H9 (cell line): ENCODE data around the gene ATG7. TPM values are rescaled to one million over a fixed set of nuclear protein-coding genes. Genes with fewer than 3 reads are reported as not detected.

Experiments used
- DNase-seq: peaks from one replicate; pipeline ENCODE4 v3.0.0-alpha.2; 2017
- H2AFZ ChIP-seq: one replicate; pipeline ENCODE4 v1.6.1; 2013; ENCODE audit warnings: mild to moderate bottlenecking, low read length, control low read depth, moderate library complexity
- H2AK5ac ChIP-seq: 2 replicates; pipeline ENCODE4 v1.6.1; 2013; ENCODE audit warnings: low read length, control low read depth, mixed read lengths; ENCODE audit not compliant: insufficient read length
- H2BK120ac ChIP-seq: one replicate; pipeline ENCODE4 v1.6.1; 2013; ENCODE audit warnings: low read depth, mild to moderate bottlenecking, low read length, control low read depth, inconsistent platforms; ENCODE audit not compliant: poor library complexity, severe bottlenecking
- H2BK12ac ChIP-seq: 2 replicates; pipeline ENCODE4 v1.6.1; 2013; ENCODE audit warnings: low read length, control low read depth, mixed read lengths, low read depth; ENCODE audit not compliant: insufficient read length
- H2BK15ac ChIP-seq: 2 replicates; pipeline ENCODE4 v1.6.1; 2013; ENCODE audit warnings: low read depth, low read length, control low read depth
- H2BK20ac ChIP-seq: one replicate; pipeline ENCODE4 v1.6.1; 2013; ENCODE audit warnings: low read depth, mild to moderate bottlenecking, low read length, control low read depth, inconsistent platforms; ENCODE audit not compliant: poor library complexity, severe bottlenecking
- H2BK5ac ChIP-seq: 2 replicates; pipeline ENCODE4 v1.6.1; 2013; ENCODE audit warnings: low read length, control low read depth, mixed read lengths; ENCODE audit not compliant: insufficient read length
- H3K14ac ChIP-seq: 2 replicates; pipeline ENCODE4 v1.6.1; 2013; ENCODE audit warnings: low read length, control low read depth; ENCODE audit not compliant: insufficient read depth
- H3K18ac ChIP-seq: 2 replicates; pipeline ENCODE4 v1.6.1; 2013; ENCODE audit warnings: low read depth, mild to moderate bottlenecking, mixed read lengths, low read length, control low read depth; ENCODE audit not compliant: insufficient read length
- H3K23ac ChIP-seq: 2 replicates; pipeline ENCODE4 v1.6.1; 2013; ENCODE audit warnings: low read length, control low read depth, mixed read lengths, low read depth; ENCODE audit not compliant: insufficient read length
- H3K23me2 ChIP-seq: 2 replicates; pipeline ENCODE4 v1.6.1; 2013; ENCODE audit warnings: low read depth, mild to moderate bottlenecking, mixed read lengths, low read length, control low read depth; ENCODE audit not compliant: insufficient read length, poor library complexity, severe bottlenecking
- H3K27ac ChIP-seq: 2 replicates; pipeline ENCODE4 v1.5.1; 2013; ENCODE audit warnings: low read length, control low read depth, mixed read lengths, low read depth; ENCODE audit not compliant: insufficient read length
- H3K27me3 ChIP-seq: 2 replicates; pipeline ENCODE4 v1.6.1; 2013; ENCODE audit warnings: low read length, control low read depth, inconsistent platforms; ENCODE audit not compliant: insufficient read depth
- H3K4ac ChIP-seq: 2 replicates; pipeline ENCODE4 v1.6.1; 2013; ENCODE audit warnings: low read depth, mild to moderate bottlenecking, control low read depth, inconsistent platforms, low read length, moderate library complexity
- H3K4me1 ChIP-seq: 2 replicates; pipeline ENCODE4 v1.6.1; 2013; ENCODE audit warnings: low read length, control low read depth, inconsistent platforms; ENCODE audit not compliant: insufficient read depth
- H3K4me2 ChIP-seq: 2 replicates; pipeline ENCODE4 v1.6.1; 2013; ENCODE audit warnings: low read length, control low read depth, mixed read lengths; ENCODE audit not compliant: insufficient read length, insufficient read depth
- H3K56ac ChIP-seq: 2 replicates; pipeline ENCODE4 v1.6.1; 2013; ENCODE audit warnings: low read depth, mild to moderate bottlenecking, mixed read lengths, low read length, control low read depth; ENCODE audit not compliant: insufficient read length
- H3K79me1 ChIP-seq: 2 replicates; pipeline ENCODE4 v1.6.1; 2013; ENCODE audit warnings: low read depth, mild to moderate bottlenecking, moderate library complexity, low read length, control low read depth, inconsistent platforms; ENCODE audit not compliant: insufficient read depth, poor library complexity, severe bottlenecking
- H3K79me2 ChIP-seq: 2 replicates; pipeline ENCODE4 v1.6.1; 2013; ENCODE audit warnings: low read length, control low read depth, inconsistent platforms; ENCODE audit not compliant: insufficient read depth
- H3K9ac ChIP-seq: 2 replicates; pipeline ENCODE4 v1.6.1; 2013; ENCODE audit warnings: low read length, control low read depth, mixed read lengths; ENCODE audit not compliant: insufficient read length; ENCODE audit errors: extremely low read depth
- H3K9me3 ChIP-seq: one replicate; pipeline ENCODE4 v1.6.1; 2013; ENCODE audit warnings: low read depth, low read length, inconsistent platforms; ENCODE audit not compliant: control insufficient read depth
- H3T11ph ChIP-seq: one replicate; pipeline ENCODE4 v1.6.1; 2013; ENCODE audit warnings: mild to moderate bottlenecking, low read length, control low read depth, inconsistent platforms
- H4K20me1 ChIP-seq: one replicate; pipeline ENCODE4 v1.6.1; 2013; ENCODE audit not compliant: control insufficient read depth, insufficient read length, insufficient read depth
- H4K5ac ChIP-seq: 2 replicates; pipeline ENCODE4 v1.6.1; 2013; ENCODE audit warnings: low read depth, mild to moderate bottlenecking, mixed read lengths, low read length, control low read depth; ENCODE audit not compliant: insufficient read length
- H4K8ac ChIP-seq: replicated peaks from 2 replicates; pipeline ENCODE4 v1.6.1; 2013; ENCODE audit warnings: low read length, control low read depth, mixed read lengths, low read depth; ENCODE audit not compliant: insufficient read length
- H4K91ac ChIP-seq: 2 replicates; pipeline ENCODE4 v1.6.1; 2013; ENCODE audit warnings: low read depth, mild to moderate bottlenecking, moderate library complexity, mixed read lengths, low read length, control low read depth; ENCODE audit not compliant: insufficient read length
- H3K27ac Mint-ChIP-seq, 3 experiments: 2 replicates in 2 of 3; 3 replicates in 1 of 3; pipeline ENCODE4 v1.8.0; 2020 to 2021; ENCODE audit warnings: mixed read lengths in 3 of 3, mild to moderate bottlenecking in 1 of 3, moderate library complexity in 1 of 3
- H3K27me3 Mint-ChIP-seq: 2 replicates; pipeline ENCODE4 v1.8.0; 2021; ENCODE audit warnings: low read depth, mild to moderate bottlenecking, moderate library complexity, mixed read lengths
- H3K36me3 Mint-ChIP-seq, 3 experiments: 2 replicates in 2 of 3; 3 replicates in 1 of 3; pipeline ENCODE4 v1.8.0; 2020 to 2021; ENCODE audit warnings: low read depth in 3 of 3, mixed read lengths in 3 of 3; ENCODE audit not compliant: insufficient read depth in 1 of 3
- H3K4me1 Mint-ChIP-seq, 2 experiments: 2 replicates each; pipeline ENCODE4 v1.8.0; 2020; ENCODE audit warnings: mixed read lengths in 2 of 2
- H3K4me3 Mint-ChIP-seq, 2 experiments: 2 replicates in 1 of 2; 3 replicates in 1 of 2; pipeline ENCODE4 v1.8.0; 2020 to 2021; ENCODE audit warnings: mild to moderate bottlenecking in 2 of 2, mixed read lengths in 2 of 2, moderate library complexity in 1 of 2
- H3K9me3 Mint-ChIP-seq, 2 experiments: 2 replicates in 1 of 2; 3 replicates in 1 of 2; pipeline ENCODE4 v1.8.0; 2020; ENCODE audit warnings: mild to moderate bottlenecking in 2 of 2, mixed read lengths in 2 of 2, moderate library complexity in 1 of 2
- CTCF ChIP-seq: fragments of 200-600 bp; sonication (generic); conservative IDR thresholded peaks from 3 replicates; pipeline ENCODE4 v1.8.0; 2021; ENCODE audit warnings: antibody characterized with exemption, mild to moderate bottlenecking
- WGBS: extraction: QIAGEN DNeasy Blood & Tissue Kit; methylation state at CpG from one replicate; pipeline ENCODE4 v1.1.7; 2013; ENCODE audit warnings: missing lambda C conversion rate, low lambda C conversion rate, mixed read lengths; ENCODE audit not compliant: insufficient read length; ENCODE audit errors: extremely low coverage; 5-methylcytosine and 5-hydroxymethylcytosine counted together
- total RNA-seq: library from RNA; stranded (reverse); gene quantifications from 2 replicates; pipeline ENCODE4 v1.2.1, GENCODE V29; 2021

ATG7 gene
- total RNA-seq, 1 experiment from 2014 or later: 17.9 TPM

- Histone ChIP-seq H2BK120ac (no peak overlapping the region), H3K79me2 (no peaks in the 10 kb centered on the region), H3K23me2 (no peaks in the 10 kb centered on the region), H2BK15ac (no peak overlapping the region), H4K20me1 (no peaks in the 10 kb centered on the region), H2BK5ac (no peak overlapping the region), H3K79me1 (no peaks in the 10 kb centered on the region), H3K9me3 (no peaks in the 10 kb centered on the region), H3K27me3 (no peaks in the 10 kb centered on the region), H3K14ac (no peak overlapping the region), H4K8ac (no peak overlapping the region), H2BK20ac (no peak overlapping the region), H3K23ac (no peak overlapping the region), H3K4me1 (no peaks in the 10 kb centered on the region), H2BK12ac (no peak overlapping the region), H3K4ac (no peak overlapping the region), H3K27ac (no peak overlapping the region), H3K56ac (no peak overlapping the region), H3K4me2 (no peak overlapping the region), H4K91ac (no peak overlapping the region), H2AK5ac (no peak overlapping the region), H3T11ph (no peak overlapping the region), H3K9ac (no peak overlapping the region), H4K5ac (no peak overlapping the region), H2AFZ (no peak overlapping the region), H3K18ac (no peak overlapping the region)
- no CpG with 5 or more reads among the region's 11 CpGs for WGBS
- Mint-ChIP-seq H3K4me1 (peaks cover 14 to 22% of the 10 kb centered on the region in 2 experiments), H3K27ac (no peak overlapping the region), H3K36me3 (no peaks in the 10 kb centered on the region; a peak in 1 of 7 replicates), H3K4me3 (no peak overlapping the region), H3K9me3 (no peaks in the 10 kb centered on the region), H3K27me3 (no peaks in the 10 kb centered on the region)
- TF ChIP-seq CTCF: no peak
- no peak for DNase-seq
Measured at GRCh38 chr3:11375333-11376088, 103.3 kb downstream of the ATG7 start.
